SK-N-MC (cell line): ENCODE measurements around the gene FAM149B1.

ENCODE experiments used
- EZH2 ChIP-seq: fragments of 200-600 bp; sonication (generic); IDR thresholded peaks from one replicate; pipeline ENCODE4 v1.6.1; 2017; ENCODE audit warnings: antibody characterized with exemption
- POLR2AphosphoS5 ChIP-seq: IDR thresholded peaks from 2 replicates; pipeline ENCODE4 v1.6.1; 2012; ENCODE audit warnings: mild to moderate bottlenecking, low read depth, low read length, borderline replicate concordance

- TF ChIP-seq EZH2 (no peak), POLR2AphosphoS5 (no peak)
These were observed 60.3 kb downstream of the FAM149B1 start for GRCh38 chr10:73228247-73228646.
